ENCODE measurements around the gene NRP1.

GRCh38 chr10:33208166-33208565 lies 126.3 kb downstream of the NRP1 start:
- TF ChIP-seq EZH2 (optimal IDR thresholded peaks at IDR 0.05; ENCODE audit: low read depth, low read length) (no peak), EZH2phosphoT487 (IDR thresholded peaks at IDR 0.05; ENCODE audit: low read length) (no peak)
- TF ChIP-seq, protein P1, sequence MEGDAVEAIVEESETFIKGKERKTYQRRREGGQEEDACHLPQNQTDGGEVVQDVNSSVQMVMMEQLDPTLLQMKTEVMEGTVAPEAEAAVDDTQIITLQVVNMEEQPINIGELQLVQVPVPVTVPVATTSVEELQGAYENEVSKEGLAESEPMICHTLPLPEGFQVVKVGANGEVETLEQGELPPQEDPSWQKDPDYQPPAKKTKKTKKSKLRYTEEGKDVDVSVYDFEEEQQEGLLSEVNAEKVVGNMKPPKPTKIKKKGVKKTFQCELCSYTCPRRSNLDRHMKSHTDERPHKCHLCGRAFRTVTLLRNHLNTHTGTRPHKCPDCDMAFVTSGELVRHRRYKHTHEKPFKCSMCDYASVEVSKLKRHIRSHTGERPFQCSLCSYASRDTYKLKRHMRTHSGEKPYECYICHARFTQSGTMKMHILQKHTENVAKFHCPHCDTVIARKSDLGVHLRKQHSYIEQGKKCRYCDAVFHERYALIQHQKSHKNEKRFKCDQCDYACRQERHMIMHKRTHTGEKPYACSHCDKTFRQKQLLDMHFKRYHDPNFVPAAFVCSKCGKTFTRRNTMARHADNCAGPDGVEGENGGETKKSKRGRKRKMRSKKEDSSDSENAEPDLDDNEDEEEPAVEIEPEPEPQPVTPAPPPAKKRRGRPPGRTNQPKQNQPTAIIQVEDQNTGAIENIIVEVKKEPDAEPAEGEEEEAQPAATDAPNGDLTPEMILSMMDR (IDR thresholded peaks at IDR 0.05; ENCODE audit: low read length) = no peak
